ENCODE data around the gene COL4A2.

- no peak for TF ChIP-seq EZH2 (IDR thresholded peaks at IDR 0.05; ENCODE audit: low read length)
- TF ChIP-seq, protein P1, sequence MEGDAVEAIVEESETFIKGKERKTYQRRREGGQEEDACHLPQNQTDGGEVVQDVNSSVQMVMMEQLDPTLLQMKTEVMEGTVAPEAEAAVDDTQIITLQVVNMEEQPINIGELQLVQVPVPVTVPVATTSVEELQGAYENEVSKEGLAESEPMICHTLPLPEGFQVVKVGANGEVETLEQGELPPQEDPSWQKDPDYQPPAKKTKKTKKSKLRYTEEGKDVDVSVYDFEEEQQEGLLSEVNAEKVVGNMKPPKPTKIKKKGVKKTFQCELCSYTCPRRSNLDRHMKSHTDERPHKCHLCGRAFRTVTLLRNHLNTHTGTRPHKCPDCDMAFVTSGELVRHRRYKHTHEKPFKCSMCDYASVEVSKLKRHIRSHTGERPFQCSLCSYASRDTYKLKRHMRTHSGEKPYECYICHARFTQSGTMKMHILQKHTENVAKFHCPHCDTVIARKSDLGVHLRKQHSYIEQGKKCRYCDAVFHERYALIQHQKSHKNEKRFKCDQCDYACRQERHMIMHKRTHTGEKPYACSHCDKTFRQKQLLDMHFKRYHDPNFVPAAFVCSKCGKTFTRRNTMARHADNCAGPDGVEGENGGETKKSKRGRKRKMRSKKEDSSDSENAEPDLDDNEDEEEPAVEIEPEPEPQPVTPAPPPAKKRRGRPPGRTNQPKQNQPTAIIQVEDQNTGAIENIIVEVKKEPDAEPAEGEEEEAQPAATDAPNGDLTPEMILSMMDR (optimal IDR thresholded peaks at IDR 0.05 in 1 of 3, IDR thresholded peaks at IDR 0.05 in 1 of 3, conservative IDR thresholded peaks at IDR 0.05 in 1 of 3; ENCODE audit: extremely low read depth in 1 of 3, insufficient read depth in 2 of 3, low read length in 3 of 3), result no peak
Measured at GRCh38 chr13:110538632-110539031, 231.5 kb downstream of the COL4A2 start.

Measured in keratinocyte (primary cell).